Calu3 (cell line): Measurements from ENCODE around the gene TMEM132D. TPM values are rescaled to one million over a fixed set of nuclear protein-coding genes. Genes with fewer than 3 reads are reported as not detected.

ENCODE experiments used
- BruUV-seq: library from RNA; stranded (reverse); fragments of 400-500 nt; replicated peaks from 2 replicates; lab custom pipeline; 2021; lab: Mats Ljungman, UMichigan
- CTCF ChIA-PET: fragments of 300-600 bp; sonication (Branson Sonifier 250); formaldehyde crosslinking; loops from one replicate; lab custom pipeline; 2022; ENCODE audit warnings: antibody characterized with exemption; lab: Charles Lee
- DNase-seq: peaks from one replicate; pipeline ENCODE4 v3.0.0; 2022
- H3K27ac Mint-ChIP-seq: one replicate; pipeline ENCODE4 v1.8.0; 2022; ENCODE audit warnings: mixed read lengths; ENCODE audit not compliant: unreplicated experiment
- H3K27me3 Mint-ChIP-seq: one replicate; pipeline ENCODE4 v1.8.0; 2022; ENCODE audit warnings: mixed read lengths; ENCODE audit not compliant: unreplicated experiment
- H3K36me3 Mint-ChIP-seq: one replicate; pipeline ENCODE4 v1.8.0; 2022; ENCODE audit warnings: mild to moderate bottlenecking, moderate library complexity, mixed read lengths; ENCODE audit not compliant: insufficient read depth, unreplicated experiment
- H3K4me1 Mint-ChIP-seq: one replicate; pipeline ENCODE4 v1.8.0; 2022; ENCODE audit warnings: mild to moderate bottlenecking, low read depth, mixed read lengths; ENCODE audit not compliant: unreplicated experiment
- H3K4me3 Mint-ChIP-seq: one replicate; pipeline ENCODE4 v1.8.0; 2022; ENCODE audit warnings: mild to moderate bottlenecking, low read depth, moderate library complexity, mixed read lengths; ENCODE audit not compliant: unreplicated experiment
- H3K9me3 Mint-ChIP-seq: one replicate; pipeline ENCODE4 v1.8.0; 2022; ENCODE audit warnings: low read depth, mixed read lengths; ENCODE audit not compliant: unreplicated experiment
- intact Hi-C: fragments of 100-400 bp; cut with micrococcal nuclease; formaldehyde crosslinking; loops from one replicate; pipeline ENCODE4 v1.10.0; 2022; ENCODE audit not compliant: unreplicated experiment
- total RNA-seq: library from RNA; stranded (reverse); gene quantifications from 2 replicates; pipeline ENCODE4 v1.2.3, GENCODE V29; 2022
- TF ChIP-seq, protein P1 (sequence below): fragments of 200-600 bp; IDR thresholded peaks from one replicate; pipeline ENCODE4 v1.8.0; 2022; ENCODE audit warnings: antibody characterized with exemption; ENCODE audit not compliant: unreplicated experiment

TMEM132D gene
- total RNA-seq, 1 experiment from 2014 or later: not detected

DNA sequence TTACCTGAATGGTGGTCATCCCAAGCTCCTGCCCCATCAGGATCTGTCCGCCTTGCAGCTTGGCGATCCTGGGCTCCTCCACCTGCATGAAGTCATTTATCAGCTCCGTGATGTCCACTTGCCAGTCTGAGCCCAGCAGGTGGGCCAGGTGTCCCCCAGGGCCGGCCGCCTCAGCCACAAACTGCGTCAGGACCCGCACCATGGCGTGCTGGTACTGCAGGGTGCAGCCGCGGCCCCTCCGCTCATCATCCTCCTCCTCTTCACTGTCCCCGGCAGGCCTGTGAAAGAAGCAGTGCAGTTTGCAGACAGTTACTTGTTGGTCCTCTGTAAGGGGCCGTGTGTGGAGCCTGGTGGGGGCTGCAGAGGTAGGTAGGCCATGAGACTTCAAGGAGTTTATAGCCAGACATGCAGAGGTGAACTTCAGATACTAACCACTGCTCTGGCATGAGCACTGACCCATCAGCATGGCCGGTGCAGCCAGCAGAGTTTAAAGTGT lies 822.0 kb downstream of the TMEM132D start:
- TF ChIP-seq, protein P1, sequence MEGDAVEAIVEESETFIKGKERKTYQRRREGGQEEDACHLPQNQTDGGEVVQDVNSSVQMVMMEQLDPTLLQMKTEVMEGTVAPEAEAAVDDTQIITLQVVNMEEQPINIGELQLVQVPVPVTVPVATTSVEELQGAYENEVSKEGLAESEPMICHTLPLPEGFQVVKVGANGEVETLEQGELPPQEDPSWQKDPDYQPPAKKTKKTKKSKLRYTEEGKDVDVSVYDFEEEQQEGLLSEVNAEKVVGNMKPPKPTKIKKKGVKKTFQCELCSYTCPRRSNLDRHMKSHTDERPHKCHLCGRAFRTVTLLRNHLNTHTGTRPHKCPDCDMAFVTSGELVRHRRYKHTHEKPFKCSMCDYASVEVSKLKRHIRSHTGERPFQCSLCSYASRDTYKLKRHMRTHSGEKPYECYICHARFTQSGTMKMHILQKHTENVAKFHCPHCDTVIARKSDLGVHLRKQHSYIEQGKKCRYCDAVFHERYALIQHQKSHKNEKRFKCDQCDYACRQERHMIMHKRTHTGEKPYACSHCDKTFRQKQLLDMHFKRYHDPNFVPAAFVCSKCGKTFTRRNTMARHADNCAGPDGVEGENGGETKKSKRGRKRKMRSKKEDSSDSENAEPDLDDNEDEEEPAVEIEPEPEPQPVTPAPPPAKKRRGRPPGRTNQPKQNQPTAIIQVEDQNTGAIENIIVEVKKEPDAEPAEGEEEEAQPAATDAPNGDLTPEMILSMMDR: no peak
- Mint-ChIP-seq H3K4me3 (no peak overlapping the region), H3K4me1 (no peaks in the 10 kb centered on the region), H3K36me3 (peaks cover 5% of the 10 kb centered on the region), H3K27ac (no peak overlapping the region), H3K27me3 (no peaks in the 10 kb centered on the region), H3K9me3 (peaks cover 8% of the 10 kb centered on the region)
- intact Hi-C loops: no loop called here
- no TSS peak for BruUV-seq
- CTCF ChIA-PET: no interaction called here
- DNase-seq: no peak

GRCh38 chr12:129080821-129081220 lies 823.0 kb downstream of the TMEM132D start:
- H3K9me3 Mint-ChIP-seq: peaks cover 8% of the 10 kb centered on the region
- CTCF ChIA-PET: no interaction called here

GRCh38 chr12:129080391-129080790 lies 823.4 kb downstream of the TMEM132D start:
- no peaks in the 10 kb centered on the region for H3K4me1 Mint-ChIP-seq
- intact Hi-C loops: no loop called here
- DNase-seq: no peak
- BruUV-seq: no TSS peak
- TF ChIP-seq, protein P1: no peak
- H3K4me3 Mint-ChIP-seq: no peak overlapping the region
- CTCF ChIA-PET: no interaction called here
- no peak overlapping the region for H3K27ac Mint-ChIP-seq
- peaks cover 7% of the 10 kb centered on the region for H3K9me3 Mint-ChIP-seq
- H3K36me3 Mint-ChIP-seq: peaks cover 5% of the 10 kb centered on the region
- no peaks in the 10 kb centered on the region for H3K27me3 Mint-ChIP-seq

More at GRCh38 chr12:129080821-129081220, 823.0 kb downstream of the TMEM132D start:
- no peak overlapping the region for H3K27ac Mint-ChIP-seq
- intact Hi-C loops: no loop called here
- no TSS peak for BruUV-seq
- H3K4me1 Mint-ChIP-seq: no peaks in the 10 kb centered on the region
- no peak for DNase-seq
- no peak overlapping the region for H3K4me3 Mint-ChIP-seq
- H3K36me3 Mint-ChIP-seq: peaks cover 5% of the 10 kb centered on the region
- no peaks in the 10 kb centered on the region for H3K27me3 Mint-ChIP-seq
- TF ChIP-seq, protein P1: no peak

- CTCF ChIA-PET: no interaction called here
- Mint-ChIP-seq H3K9me3 (peaks cover 11% of the 10 kb centered on the region), H3K27me3 (no peaks in the 10 kb centered on the region), H3K27ac (no peak overlapping the region), H3K4me1 (no peaks in the 10 kb centered on the region), H3K4me3 (no peak overlapping the region), H3K36me3 (peaks cover 5% of the 10 kb centered on the region)
- BruUV-seq: no TSS peak
- no peak for DNase-seq
- intact Hi-C loops: no loop called here
- TF ChIP-seq, protein P1: no peak
These were observed 824.1 kb downstream of the TMEM132D start for GRCh38 chr12:129079719-129080118.
